ENCODE results near the gene LRIT3. TPM values are rescaled to one million over a fixed set of nuclear protein-coding genes. Genes with fewer than 3 reads are reported as not detected.

The LRIT3 gene
- total and polyA plus RNA-seq, 2 of the 8 experiments (the other 6 are each of a cell fraction or from before 2014, with no cell fraction given), result 0.11 TPM; not detected in 1

- H2BK5ac ChIP-seq (ENCODE audit: low read depth, low read length), result no peak overlapping the region
- H2BK15ac ChIP-seq (ENCODE audit: low read length), result no peak overlapping the region
- no peak overlapping the region for H3K4me3 ChIP-seq (ENCODE audit: extremely low read depth in 1 of 4, insufficient read depth in 2 of 4, low read depth in 3 of 4, low read length in 4 of 4)
- no peak overlapping the region for H3K18ac ChIP-seq (ENCODE audit: extremely low read depth, low read length)
- ChIA-PET CTCF (ENCODE audit: partially characterized antibody) (no interaction called here), POLR2A (ENCODE audit: partially characterized antibody) (interaction anchor here (0.6 kb wide), 1 partner anchor 481 kb away, joined by 3 read pairs; no protein-coding TSS in a partner anchor)
- no peak overlapping the region for H2AK5ac ChIP-seq (ENCODE audit: low read depth, low read length)
- H2BK120ac ChIP-seq (replicated peaks; ENCODE audit: low read depth, low read length), result no peak overlapping the region
- H3K14ac ChIP-seq (ENCODE audit: insufficient read length), result no peak overlapping the region
- H3K23ac ChIP-seq (ENCODE audit: insufficient read length), result no peak overlapping the region
- TF ChIP-seq HDAC6 (IDR thresholded peaks at IDR 0.05; ENCODE audit: low read depth, low read length) (no peak), USF2 (IDR thresholded peaks at IDR 0.05; ENCODE audit: low read length) (no peak), TAF1 (IDR thresholded peaks at IDR 0.05; ENCODE audit: low read depth, low read length) (no peak), E2F6 (IDR thresholded peaks at IDR 0.05) (no peak)
- H3K56ac ChIP-seq (replicated peaks; ENCODE audit: insufficient read length, low read depth, low read length), result no peak overlapping the region
- FAIRE-seq (no peak), DNase-seq (ENCODE audit: low read depth in 1 of 2, low spot score in 2 of 2) (no peak)
- no peaks in the 10 kb centered on the region for H3K23me2 ChIP-seq (ENCODE audit: low read depth, low read length)
- no peaks in the 10 kb centered on the region for H3K36me3 ChIP-seq (ENCODE audit: control insufficient read depth in 2 of 4, insufficient read depth in 4 of 4, low read length in 3 of 4)
- no peak overlapping the region for H4K91ac ChIP-seq (replicated peaks; ENCODE audit: insufficient read length, low read length)
- H3K9me3 ChIP-seq (ENCODE audit: insufficient read depth in 2 of 2, low read depth in 1 of 2, low read length in 1 of 2), result no peaks in the 10 kb centered on the region
- peak overlapping the region in 1 of 2 experiments; percentile 32; a peak in 2 of 4 replicates for H3K4me2 ChIP-seq (ENCODE audit: insufficient read depth in 1 of 2, low read depth in 2 of 2, low read length in 2 of 2)
- no peak overlapping the region for H2BK20ac ChIP-seq (ENCODE audit: low read length)
- WGBS, 2 experiments (ENCODE audit: extremely low coverage in 1 of 2, insufficient coverage in 1 of 2, insufficient read length in 1 of 2, insufficient replicate concordance in 2 of 2, low coverage in 1 of 2, low lambda C conversion rate in 2 of 2, missing lambda C conversion rate in 1 of 2), result 92% methylated on average over 3 of the region's 3 CpGs; no CpG with 5 or more reads in 1 of the 2 experiments
- H4K5ac ChIP-seq (ENCODE audit: insufficient read length, low read depth, low read length), result no peak overlapping the region
- H3K9ac ChIP-seq (replicated peaks in 1 of 4; ENCODE audit: extremely low read depth in 1 of 4, low read depth in 3 of 4, low read length in 3 of 4), result no peak overlapping the region
- no peak overlapping the region for H2AFZ ChIP-seq (ENCODE audit: low read length)
- no peak overlapping the region for H3K27ac ChIP-seq (ENCODE audit: low read depth, low read length)
- H3K27me3 ChIP-seq (replicated peaks in 1 of 4; ENCODE audit: control insufficient read depth in 3 of 4, extremely low read depth in 1 of 4, insufficient read depth in 3 of 4, low read length in 3 of 4), result no peaks in the 10 kb centered on the region
- no peak overlapping the region for H2BK12ac ChIP-seq (ENCODE audit: low read depth, low read length)
- no peaks in the 10 kb centered on the region for H4K20me1 ChIP-seq (replicated peaks in 1 of 2; ENCODE audit: control insufficient read depth in 1 of 2, insufficient read depth in 2 of 2, low read length in 2 of 2)
- H4K8ac ChIP-seq (ENCODE audit: extremely low read depth, insufficient read depth, low read length), result no peak overlapping the region
- no peaks in the 10 kb centered on the region for H3K79me2 ChIP-seq (ENCODE audit: control insufficient read depth in 1 of 2, insufficient read depth in 2 of 2, low read length in 2 of 2)
- H3K4ac ChIP-seq (replicated peaks; ENCODE audit: insufficient read length, low read depth, low read length), result no peak overlapping the region
- no peaks in the 10 kb centered on the region for H3K79me1 ChIP-seq (ENCODE audit: low read depth, low read length)
- peaks cover 0 to 12% (median 6%) of the 10 kb centered on the region in 4 experiments; a peak in 5 of 7 replicates for H3K4me1 ChIP-seq (replicated peaks in 1 of 4; ENCODE audit: control insufficient read depth in 3 of 4, insufficient read depth in 4 of 4, low read length in 3 of 4)
These were observed 66.4 kb downstream of the LRIT3 start for GRCh38 chr4:109914322-109914721.

All from H1 (cell line).